K562 (cell line): ENCODE data around the gene SCAPER. TPM values are rescaled to one million over a fixed set of nuclear protein-coding genes. Genes with fewer than 3 reads are reported as not detected.

ENCODE experiments used
- ATAC-seq: fragments of 200-7000 bp; cut with Tn5 transposase; 3 replicates; pipeline ENCODE4 v1.9.1; 2020; ENCODE audit warnings: moderate library complexity
- BruUV-seq: library from RNA; stranded (reverse); fragments of 400-500 nt; replicated peaks from 2 replicates; lab custom pipeline; 2021; lab: Mats Ljungman, UMichigan
- CTCF ChIA-PET: fragments of 300-600 bp; formaldehyde crosslinking; extraction: SDS; loops from one replicate; lab custom pipeline; 2021; ENCODE audit warnings: low intra/inter-chr PET ratio; lab: Yijun Ruan, JAX
- POLR2A ChIA-PET: fragments of 300-600, 350-650 bp; sonication (Branson Sonifier 250); formaldehyde crosslinking; extraction: SDS; loops from one replicate; lab custom pipeline; 2021; ENCODE audit warnings: antibody characterized with exemption, inconsistent platforms; lab: Yijun Ruan, JAX
- DNase-seq, 4 experiments: peaks; one replicate each; pipeline versions ENCODE4 v3.0.0 to v3.0.0-alpha.2; 2011 to 2018; ENCODE audit warnings: low spot score in 3 of 4, mixed read lengths in 3 of 4; ENCODE audit errors: extremely low read depth in 1 of 4
- FAIRE-seq: peaks from 2 replicates; lab custom pipeline; 2011; peaks lifted over from hg19 to GRCh38; lab: Jason Lieb, UNC
- H2AFZ ChIP-seq: 2 replicates; pipeline ENCODE4 v1.6.0; 2011; ENCODE audit warnings: low read depth, low read length, control low read depth, inconsistent platforms
- H3K27ac ChIP-seq: fragments of 200-600 bp; 3 replicates; pipeline ENCODE4 v1.8.0; 2011; ENCODE audit warnings: low read depth, mild to moderate bottlenecking, control low read depth, inconsistent platforms, low read length, moderate library complexity, mixed read lengths; ENCODE audit errors: extremely low read depth
- H3K27me3 ChIP-seq, 2 experiments: fragments of 300-600 bp in 1 of 2; 2 replicates in 1 of 2; 3 replicates in 1 of 2; pipeline versions ENCODE4 v1.6.0 to v1.8.0; 2011; ENCODE audit warnings: inconsistent platforms in 2 of 2, low read length in 2 of 2, mild to moderate bottlenecking in 1 of 2, mixed read lengths in 1 of 2, moderate library complexity in 1 of 2; ENCODE audit not compliant: control insufficient read depth in 2 of 2, insufficient read depth in 2 of 2
- H3K36me3 ChIP-seq: fragments of 300-600 bp; 3 replicates; pipeline ENCODE4 v1.8.0; 2011; ENCODE audit warnings: mild to moderate bottlenecking, low read length, inconsistent platforms; ENCODE audit not compliant: control insufficient read depth, insufficient read depth
- H3K4me1 ChIP-seq, 2 experiments: fragments of 200-600 bp in 1 of 2; replicated peaks in 1 of 2; 2 replicates in 1 of 2; 3 replicates in 1 of 2; pipeline versions ENCODE4 v1.5.1 to v1.8.0; 2011; ENCODE audit warnings: inconsistent platforms in 2 of 2, low read length in 2 of 2, mild to moderate bottlenecking in 1 of 2, mixed read lengths in 1 of 2, moderate library complexity in 1 of 2; ENCODE audit not compliant: control insufficient read depth in 2 of 2, insufficient read depth in 2 of 2
- H3K4me2 ChIP-seq: 2 replicates; pipeline ENCODE4 v1.6.1; 2011; ENCODE audit warnings: low read length, control low read depth, inconsistent platforms, mixed read lengths; ENCODE audit not compliant: insufficient read depth
- H3K4me3 ChIP-seq: fragments of 200-600 bp; sonication (generic), shearing (Covaris generic); 2 replicates; pipeline ENCODE4 v1.5.1; 2016; ENCODE audit warnings: control low read depth, inconsistent platforms
- H3K79me2 ChIP-seq: fragments of 200-600 bp; 3 replicates; pipeline ENCODE4 v1.8.0; 2011; ENCODE audit warnings: low read length, inconsistent platforms; ENCODE audit not compliant: control insufficient read depth, insufficient read depth
- H3K9ac ChIP-seq, 2 experiments: 2 replicates each; pipeline versions ENCODE4 v1.6.0 to v1.6.1; 2011; ENCODE audit warnings: low read depth in 2 of 2, low read length in 2 of 2, control low read depth in 1 of 2, inconsistent platforms in 1 of 2, mild to moderate bottlenecking in 1 of 2, mixed read lengths in 1 of 2; ENCODE audit not compliant: insufficient read depth in 1 of 2
- H3K9me1 ChIP-seq: one replicate; pipeline ENCODE4 v1.6.0; 2011; ENCODE audit warnings: inconsistent platforms, mild to moderate bottlenecking, low read length, moderate library complexity; ENCODE audit not compliant: control insufficient read depth, insufficient read depth
- H3K9me3 ChIP-seq: replicated peaks from 2 replicates; pipeline ENCODE4 v1.5.1; 2011; ENCODE audit warnings: low read depth, low read length, inconsistent platforms; ENCODE audit not compliant: control insufficient read depth, insufficient read depth
- H4K20me1 ChIP-seq: replicated peaks from 2 replicates; pipeline ENCODE4 v1.6.1; 2011; ENCODE audit warnings: low read length, inconsistent platforms, mixed read lengths; ENCODE audit not compliant: control insufficient read depth, insufficient read depth
- BACH1 ChIP-seq: fragments of 200-800 bp; sonication (Bioruptor generic); IDR thresholded peaks from 2 replicates; pipeline ENCODE4 v1.6.1; 2016; ENCODE audit warnings: missing genetic modification characterization, missing compliant biosample characterization
- BRD9 ChIP-seq: fragments of 450-650 bp; IDR thresholded peaks from 2 replicates; pipeline ENCODE4 v1.6.1; 2018; ENCODE audit warnings: low read depth; ENCODE audit not compliant: partially characterized antibody
- CEBPB ChIP-seq: fragments of 450-650 bp; IDR thresholded peaks from 2 replicates; pipeline ENCODE4 v1.6.1; 2016; ENCODE audit warnings: missing genetic modification characterization, missing compliant biosample characterization
- HEY1 ChIP-seq: fragments of 250-450 bp; sonication (Bioruptor Pico); IDR thresholded peaks from 2 replicates; pipeline ENCODE4 v1.5.0; 2020; ENCODE audit warnings: mild to moderate bottlenecking, moderate library complexity, borderline replicate concordance
- RBM25 ChIP-seq: fragments of 200-400 bp; formaldehyde crosslinking; IDR thresholded peaks from 2 replicates; pipeline ENCODE4 v1.6.1; 2018; ENCODE audit warnings: low read length, low read depth, moderate library complexity; ENCODE audit not compliant: severe bottlenecking
- THRAP3 ChIP-seq: fragments of 450-650 bp; IDR thresholded peaks from 2 replicates; pipeline ENCODE4 v1.6.1; 2016; ENCODE audit warnings: mild to moderate bottlenecking, inconsistent platforms, borderline replicate concordance
- ZNF143 ChIP-seq: sonication (generic); formaldehyde crosslinking; IDR thresholded peaks from 2 replicates; pipeline ENCODE4 v1.9.0; 2022; ENCODE audit warnings: mild to moderate bottlenecking, missing genetic modification reagents
- ZNF224 ChIP-seq: sonication (generic); formaldehyde crosslinking; IDR thresholded peaks from 2 replicates; pipeline ENCODE4 v1.8.0; 2022; ENCODE audit warnings: mild to moderate bottlenecking, missing genetic modification reagents
- ZNF274 ChIP-seq: IDR thresholded peaks from 2 replicates; pipeline ENCODE4 v1.6.1; 2011; ENCODE audit warnings: low read depth, mild to moderate bottlenecking, low read length, moderate library complexity, borderline replicate concordance
- WGBS: fragments of 100-300 bp; shearing (Covaris generic); methylation state at CpG from one replicate; pipeline ENCODE4 v1.1.6; 2016; ENCODE audit warnings: low coverage, mixed read lengths; ENCODE audit not compliant: insufficient coverage; ENCODE audit errors: missing lambda C conversion rate; 5-methylcytosine and 5-hydroxymethylcytosine counted together
- in situ Hi-C: fragments of 300-500 bp; cut with MboI; formaldehyde crosslinking; loops from 4 replicates; pipeline ENCODE4 v1.15.0; 2018; ENCODE audit warnings: inconsistent platforms, mixed read lengths
- intact Hi-C: fragments of 100-400 bp; cut with micrococcal nuclease; formaldehyde crosslinking; loops from 2 replicates; pipeline ENCODE4 v1.14.2; 2022
- polyA plus RNA-seq, 8 experiments: library from polyadenylated mRNA; depleted of rRNA in 4 of 8; stranded (reverse) in 5 of 8; unstranded in 3 of 8; fragments of >200 nt; fragmentation: Nextera tagmentation in 2 of 8; fragmentation: Illumina TruSeq in 1 of 8; extraction: Ambion mirVana in 2 of 8; extraction: Trizol in 1 of 8; gene quantifications; 2 replicates each; pipeline versions ENCODE4 v1.2.1 to v1.2.3, GENCODE V29; 2011 to 2014; ENCODE audit warnings: inconsistent platforms in 1 of 8, missing spikeins in 1 of 8
- total RNA-seq, 7 experiments: library from RNA; depleted of rRNA in 6 of 7; stranded (reverse); fragments of >200 nt in 6 of 7; fragmentation: Illumina TruSeq in 2 of 7; extraction: Trizol in 2 of 7; gene quantifications; 2 replicates each; pipeline versions ENCODE4 v1.2.1 to v1.2.3, GENCODE V29; 2011 to 2021; ENCODE audit warnings: low replicate concordance in 1 of 7
- TF ChIP-seq, protein P1 (sequence below): IDR thresholded peaks from 2 replicates; pipeline ENCODE4 v1.6.1; 2011; ENCODE audit warnings: borderline replicate concordance, low read depth, mild to moderate bottlenecking, moderate library complexity, low read length; ENCODE audit not compliant: insufficient read depth, poor library complexity, severe bottlenecking
- TF ChIP-seq, protein P2 (sequence below): fragments of 450-650 bp; formaldehyde crosslinking; IDR thresholded peaks from 2 replicates; pipeline ENCODE4 v1.4.0; 2022; ENCODE audit warnings: missing genetic modification characterization
- TF ChIP-seq, protein P3 (sequence below): fragments of 250-450 bp; sonication (Bioruptor Pico); IDR thresholded peaks from 2 replicates; pipeline ENCODE4 v1.9.0; 2021; ENCODE audit warnings: mild to moderate bottlenecking
- TF ChIP-seq, protein P4 (sequence below): sonication (generic); formaldehyde crosslinking; IDR thresholded peaks from 2 replicates; pipeline ENCODE4 v1.5.0; 2020; ENCODE audit warnings: missing genetic modification reagents

SCAPER gene
- total and polyA plus RNA-seq, 9 of the 15 experiments (the other 6 are each of a cell fraction or from before 2014, with no cell fraction given) = 1.3 to 5.7 (median 3.2) TPM

DNA sequence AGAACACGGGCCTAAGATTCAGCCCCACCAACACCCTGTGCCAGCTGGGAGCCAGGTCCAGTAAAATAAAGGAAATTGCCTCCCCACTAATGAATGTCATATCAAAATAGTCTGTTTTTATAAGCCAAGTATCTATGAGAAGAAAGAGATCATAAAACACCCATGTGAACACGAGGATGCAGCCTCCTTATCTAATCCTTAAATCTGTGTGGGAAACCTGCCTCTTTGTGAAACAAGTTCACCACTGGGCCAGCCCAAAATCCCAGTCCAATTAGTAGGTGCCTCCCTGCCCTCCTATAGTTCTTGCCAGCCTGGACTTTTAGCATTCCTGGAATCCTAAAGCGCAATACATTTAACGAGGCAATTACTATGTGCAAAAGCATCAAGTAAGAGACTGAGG lies 42.0 kb downstream of the SCAPER start (continued):
- TF ChIP-seq, protein P1, sequence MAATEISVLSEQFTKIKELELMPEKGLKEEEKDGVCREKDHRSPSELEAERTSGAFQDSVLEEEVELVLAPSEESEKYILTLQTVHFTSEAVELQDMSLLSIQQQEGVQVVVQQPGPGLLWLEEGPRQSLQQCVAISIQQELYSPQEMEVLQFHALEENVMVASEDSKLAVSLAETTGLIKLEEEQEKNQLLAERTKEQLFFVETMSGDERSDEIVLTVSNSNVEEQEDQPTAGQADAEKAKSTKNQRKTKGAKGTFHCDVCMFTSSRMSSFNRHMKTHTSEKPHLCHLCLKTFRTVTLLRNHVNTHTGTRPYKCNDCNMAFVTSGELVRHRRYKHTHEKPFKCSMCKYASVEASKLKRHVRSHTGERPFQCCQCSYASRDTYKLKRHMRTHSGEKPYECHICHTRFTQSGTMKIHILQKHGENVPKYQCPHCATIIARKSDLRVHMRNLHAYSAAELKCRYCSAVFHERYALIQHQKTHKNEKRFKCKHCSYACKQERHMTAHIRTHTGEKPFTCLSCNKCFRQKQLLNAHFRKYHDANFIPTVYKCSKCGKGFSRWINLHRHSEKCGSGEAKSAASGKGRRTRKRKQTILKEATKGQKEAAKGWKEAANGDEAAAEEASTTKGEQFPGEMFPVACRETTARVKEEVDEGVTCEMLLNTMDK = no peak
- TF ChIP-seq, protein P2, sequence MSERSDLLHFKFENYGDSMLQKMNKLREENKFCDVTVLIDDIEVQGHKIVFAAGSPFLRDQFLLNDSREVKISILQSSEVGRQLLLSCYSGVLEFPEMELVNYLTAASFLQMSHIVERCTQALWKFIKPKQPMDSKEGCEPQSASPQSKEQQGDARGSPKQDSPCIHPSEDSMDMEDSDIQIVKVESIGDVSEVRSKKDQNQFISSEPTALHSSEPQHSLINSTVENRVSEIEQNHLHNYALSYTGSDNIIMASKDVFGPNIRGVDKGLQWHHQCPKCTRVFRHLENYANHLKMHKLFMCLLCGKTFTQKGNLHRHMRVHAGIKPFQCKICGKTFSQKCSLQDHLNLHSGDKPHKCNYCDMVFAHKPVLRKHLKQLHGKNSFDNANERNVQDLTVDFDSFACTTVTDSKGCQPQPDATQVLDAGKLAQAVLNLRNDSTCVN (CRISPR knock-in tag) = no peak
- no peak for TF ChIP-seq BACH1 (tag)
- TF ChIP-seq RBM25 = no peak
- TF ChIP-seq, protein P3, sequence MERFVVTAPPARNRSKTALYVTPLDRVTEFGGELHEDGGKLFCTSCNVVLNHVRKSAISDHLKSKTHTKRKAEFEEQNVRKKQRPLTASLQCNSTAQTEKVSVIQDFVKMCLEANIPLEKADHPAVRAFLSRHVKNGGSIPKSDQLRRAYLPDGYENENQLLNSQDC (CRISPR knock-in tag) = no peak
- TF ChIP-seq, all 486 proteins: peak for 0

DNA sequence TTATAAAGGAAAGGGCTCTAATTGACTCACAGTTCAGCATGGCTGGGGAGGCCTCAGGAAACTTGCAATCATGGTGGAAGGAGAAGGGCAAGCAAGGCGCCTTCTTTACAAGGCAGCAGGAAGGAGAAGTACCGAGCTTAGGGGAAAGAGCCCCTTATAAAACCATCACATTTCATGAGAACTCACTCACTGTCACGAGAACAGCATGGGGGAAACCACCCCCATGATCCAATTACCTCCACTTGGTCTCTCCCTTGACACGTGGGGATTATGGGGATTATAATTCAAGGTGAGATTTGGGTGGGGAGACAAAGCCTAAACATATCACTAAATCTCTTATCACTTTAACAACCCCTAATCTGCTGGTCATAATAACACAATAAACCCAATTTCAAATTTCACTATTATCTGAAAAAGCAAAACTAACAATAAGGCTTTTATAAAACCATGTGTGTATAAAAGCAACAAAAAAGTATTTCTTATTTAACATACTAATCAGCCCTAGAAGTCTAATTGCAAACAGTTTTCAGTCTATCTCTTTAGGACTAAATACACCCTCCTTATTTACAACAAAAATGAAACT lies 43.2 kb downstream of the SCAPER start:
- WGBS = 34% methylated on average over 4 of the region's 4 CpGs
- FAIRE-seq (no peak), DNase-seq (no peak), ATAC-seq (no peak)
- H3K4me2 ChIP-seq = no peak overlapping the region
- ChIA-PET CTCF (no interaction called here), POLR2A (interaction anchor here (0.6 kb wide), 1 partner anchor 24 kb away, joined by 3 read pairs; no protein-coding TSS in a partner anchor)
- intact Hi-C loops = loop anchor here (10.0 kb wide), 1 partner anchor 527 kb away; the partner anchor contains the start of gene ISL2
- no peak overlapping the region for H2AFZ ChIP-seq
- no peak overlapping the region for H3K27ac ChIP-seq
- H3K27me3 ChIP-seq = no peaks in the 10 kb centered on the region
- no peak for TF ChIP-seq BRD9
- TF ChIP-seq ZNF143 (CRISPR knock-in tag) = no peak
- TF ChIP-seq ZNF274 = no peak
- no peak for TF ChIP-seq HEY1 (CRISPR knock-in tag)
- TF ChIP-seq THRAP3 = no peak
- TF ChIP-seq, protein P3 (CRISPR knock-in tag) = no peak
- TF ChIP-seq, protein P4, sequence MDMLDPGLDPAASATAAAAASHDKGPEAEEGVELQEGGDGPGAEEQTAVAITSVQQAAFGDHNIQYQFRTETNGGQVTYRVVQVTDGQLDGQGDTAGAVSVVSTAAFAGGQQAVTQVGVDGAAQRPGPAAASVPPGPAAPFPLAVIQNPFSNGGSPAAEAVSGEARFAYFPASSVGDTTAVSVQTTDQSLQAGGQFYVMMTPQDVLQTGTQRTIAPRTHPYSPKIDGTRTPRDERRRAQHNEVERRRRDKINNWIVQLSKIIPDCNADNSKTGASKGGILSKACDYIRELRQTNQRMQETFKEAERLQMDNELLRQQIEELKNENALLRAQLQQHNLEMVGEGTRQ (CRISPR knock-in tag) = no peak
- TF ChIP-seq CEBPB (tag) = no peak
- TF ChIP-seq ZNF224 (CRISPR knock-in tag) = no peak
- in situ Hi-C loops = no loop called here
- no peaks in the 10 kb centered on the region for H3K9me3 ChIP-seq
- no peaks in the 10 kb centered on the region for H3K36me3 ChIP-seq
- no peaks in the 10 kb centered on the region for H3K79me2 ChIP-seq
- H3K9me1 ChIP-seq = no peaks in the 10 kb centered on the region
- no peak overlapping the region for H3K4me3 ChIP-seq
- BruUV-seq = no TSS peak
- no peak overlapping the region for H3K9ac ChIP-seq
- no peaks in the 10 kb centered on the region for H4K20me1 ChIP-seq
- H3K4me1 ChIP-seq = no peaks in the 10 kb centered on the region
